HepG2 (cell line): ENCODE measurements around the gene NPSR1. TPM values are rescaled to one million over a fixed set of nuclear protein-coding genes. Genes with fewer than 3 reads are reported as not detected.

ENCODE experiments used
- ATAC-seq: fragments of 200-7000 bp; cut with Tn5 transposase; 3 replicates; pipeline ENCODE4 v1.9.1; 2020; ENCODE audit warnings: mild to moderate bottlenecking, moderate library complexity
- BruUV-seq: library from RNA; stranded (reverse); fragments of 400-500 nt; replicated peaks from 2 replicates; lab custom pipeline; 2021; lab: Mats Ljungman, UMichigan
- CTCF ChIA-PET: fragments of 300-600 bp; formaldehyde crosslinking; extraction: SDS; loops from one replicate; lab custom pipeline; 2021; ENCODE audit warnings: low total read pairs, inconsistent platforms, low intra/inter-chr PET ratio; lab: Yijun Ruan, JAX
- POLR2A ChIA-PET: fragments of 350-600 bp; sonication (Branson Sonifier 250); formaldehyde crosslinking; loops from one replicate; lab custom pipeline; 2020; ENCODE audit warnings: antibody characterized with exemption, inconsistent platforms; lab: Yijun Ruan, JAX
- DNase-seq: peaks from one replicate; pipeline ENCODE4 v3.0.0-alpha.2; 2015; ENCODE audit warnings: low spot score
- FAIRE-seq: peaks from 3 replicates; lab custom pipeline; 2011; peaks lifted over from hg19 to GRCh38; lab: Jason Lieb, UNC
- H2AFZ ChIP-seq: one replicate; pipeline ENCODE4 v1.6.1; 2011; ENCODE audit warnings: low read length, inconsistent platforms
- H3K27ac ChIP-seq: fragments of 300-600 bp; 3 replicates; pipeline ENCODE4 v1.8.0; 2011; ENCODE audit warnings: mixed run types, mild to moderate bottlenecking, mixed read lengths, low read length, inconsistent platforms; ENCODE audit not compliant: insufficient read depth; ENCODE audit errors: extremely low read length
- H3K27me3 ChIP-seq, 2 experiments: fragments of 200-600 bp in 1 of 2; 2 replicates in 1 of 2; 3 replicates in 1 of 2; pipeline versions ENCODE4 v1.6.0 to v1.8.0; 2011; ENCODE audit warnings: low read length in 2 of 2, mild to moderate bottlenecking in 2 of 2, moderate library complexity in 2 of 2, inconsistent platforms in 1 of 2; ENCODE audit not compliant: insufficient read depth in 2 of 2, control insufficient read depth in 1 of 2
- H3K36me3 ChIP-seq, 2 experiments: fragments of 200-600 bp in 1 of 2; replicated peaks in 1 of 2; 2 replicates in 1 of 2; 3 replicates in 1 of 2; pipeline versions ENCODE4 v1.5.1 to v1.8.0; 2011; ENCODE audit warnings: low read length in 2 of 2, inconsistent platforms in 1 of 2; ENCODE audit not compliant: insufficient read depth in 2 of 2, control insufficient read depth in 1 of 2
- H3K4me1 ChIP-seq: 2 replicates; pipeline ENCODE4 v1.5.1; 2012; ENCODE audit warnings: low read length, inconsistent platforms; ENCODE audit not compliant: insufficient read depth
- H3K4me2 ChIP-seq: 2 replicates; pipeline ENCODE4 v1.6.0; 2011; ENCODE audit warnings: low read depth, low read length, inconsistent platforms
- H3K4me3 ChIP-seq, 3 experiments: fragments of 200-600 bp in 1 of 3; sonication (generic), shearing (Covaris generic) in 1 of 3; replicated peaks in 1 of 3; 2 replicates each; pipeline ENCODE4 v1.5.1; 2011 to 2016; ENCODE audit warnings: low read length in 3 of 3, inconsistent platforms in 2 of 3, low read depth in 2 of 3, mild to moderate bottlenecking in 2 of 3, control low read depth in 1 of 3, mixed read lengths in 1 of 3; ENCODE audit not compliant: insufficient read depth in 1 of 3
- H3K79me2 ChIP-seq: one replicate; pipeline ENCODE4 v1.6.1; 2011; ENCODE audit warnings: low read length, inconsistent platforms; ENCODE audit not compliant: insufficient read depth
- H3K9ac ChIP-seq: 2 replicates; pipeline ENCODE4 v1.6.0; 2011; ENCODE audit warnings: mild to moderate bottlenecking, low read depth, low read length, inconsistent platforms; ENCODE audit not compliant: insufficient read depth
- H3K9me3 ChIP-seq: 2 replicates; pipeline ENCODE4 v1.5.1; 2012; ENCODE audit warnings: mild to moderate bottlenecking, low read length
- H4K20me1 ChIP-seq: 2 replicates; pipeline ENCODE4 v1.6.0; 2011; ENCODE audit warnings: inconsistent platforms, mild to moderate bottlenecking, low read length, moderate library complexity; ENCODE audit not compliant: insufficient read depth
- ATRX ChIP-seq: sonication (generic); formaldehyde crosslinking; IDR thresholded peaks from 2 replicates; pipeline ENCODE4 v1.4.0; 2020; ENCODE audit warnings: missing genetic modification reagents, borderline replicate concordance
- CEBPZ ChIP-seq: IDR thresholded peaks from 2 replicates; pipeline ENCODE4 v1.6.1; 2012; ENCODE audit warnings: low read length, improper control_type of control experiment
- CREM ChIP-seq, 2 experiments: sonication (generic) in 1 of 2; formaldehyde crosslinking in 1 of 2; IDR thresholded peaks; 2 replicates each; pipeline versions ENCODE4 v1.4.0 to v1.6.1; 2016 to 2020; ENCODE audit warnings: antibody characterized with exemption in 1 of 2, mild to moderate bottlenecking in 1 of 2, missing genetic modification reagents in 1 of 2
- FOXM1 ChIP-seq: sonication (generic); formaldehyde crosslinking; IDR thresholded peaks from 2 replicates; pipeline ENCODE4 v1.5.0; 2020; ENCODE audit warnings: missing genetic modification reagents
- HMGA1 ChIP-seq: sonication (generic); formaldehyde crosslinking; conservative IDR thresholded peaks from 2 replicates; pipeline ENCODE4 v1.4.0; 2020; ENCODE audit warnings: missing genetic modification reagents
- REST ChIP-seq, 2 experiments: IDR thresholded peaks; 2 replicates each; pipeline ENCODE4 v1.6.1; 2011 to 2012; ENCODE audit warnings: low read length in 2 of 2, borderline replicate concordance in 1 of 2, low read depth in 1 of 2, mild to moderate bottlenecking in 1 of 2, moderate library complexity in 1 of 2
- UBTF ChIP-seq: sonication (generic); formaldehyde crosslinking; IDR thresholded peaks from 2 replicates; pipeline ENCODE4 v1.4.0; 2020; ENCODE audit warnings: mild to moderate bottlenecking, missing genetic modification reagents
- ZBTB3 ChIP-seq: sonication (generic); formaldehyde crosslinking; IDR thresholded peaks from 2 replicates; pipeline ENCODE4 v1.4.0; 2020; ENCODE audit warnings: low read depth, mild to moderate bottlenecking, moderate library complexity, missing genetic modification reagents, borderline replicate concordance
- ZMYM4 ChIP-seq: sonication (generic); formaldehyde crosslinking; IDR thresholded peaks from 2 replicates; pipeline ENCODE4 v1.8.1; 2023; ENCODE audit warnings: mild to moderate bottlenecking, missing genetic modification reagents
- ZNF460 ChIP-seq: sonication (generic); formaldehyde crosslinking; IDR thresholded peaks from 2 replicates; pipeline ENCODE4 v1.5.1; 2020; ENCODE audit warnings: missing genetic modification reagents, mild to moderate bottlenecking, borderline replicate concordance
- ZNF543 ChIP-seq: sonication (generic); formaldehyde crosslinking; IDR thresholded peaks from 2 replicates; pipeline ENCODE4 v1.4.0; 2020; ENCODE audit warnings: mild to moderate bottlenecking, missing genetic modification reagents
- ZUFSP ChIP-seq: sonication (generic); formaldehyde crosslinking; IDR thresholded peaks from 2 replicates; pipeline ENCODE4 v1.9.0; 2021; ENCODE audit warnings: missing genetic modification reagents, mild to moderate bottlenecking, borderline replicate concordance
- WGBS: methylation state at CpG from one replicate; pipeline ENCODE4 v1.1.6; 2017; ENCODE audit warnings: low lambda C conversion rate; 5-methylcytosine and 5-hydroxymethylcytosine counted together
- in situ Hi-C: cut with HindIII; loops from 2 replicates; pipeline ENCODE4 v1.10.0; 2017; ENCODE audit warnings: low pct_unique_long_range_greater_than_20kb; ENCODE audit not compliant: extremely low pct_ligation_motif_present
- intact Hi-C: fragments of 100-400 bp; cut with micrococcal nuclease; formaldehyde crosslinking; loops from one replicate; pipeline ENCODE4 v1.10.0; 2022; ENCODE audit not compliant: unreplicated experiment
- polyA plus RNA-seq, 8 experiments: library from polyadenylated mRNA; depleted of rRNA in 3 of 8; stranded (reverse) in 7 of 8; unstranded in 1 of 8; fragments of >200 nt; fragmentation: Illumina TruSeq in 4 of 8; extraction: Trizol in 4 of 8; gene quantifications; 2 replicates each; pipeline versions ENCODE4 v1.2.1 to v1.2.3, GENCODE V29; 2011 to 2016; ENCODE audit warnings: low read depth in 4 of 8, missing spikeins in 1 of 8, mixed read lengths in 1 of 8; ENCODE audit not compliant: insufficient read depth in 1 of 8
- total RNA-seq, 5 experiments: library from RNA; depleted of rRNA; stranded (reverse); fragments of >200 nt; fragmentation: Illumina TruSeq; extraction: Trizol; gene quantifications; 2 replicates each; pipeline ENCODE4 v1.2.3, GENCODE V29; 2016; ENCODE audit warnings: low read depth in 1 of 5

The NPSR1 gene
- total and polyA plus RNA-seq, 2 of the 13 experiments (the other 11 are each of a cell fraction or from before 2014, with no cell fraction given): not detected

GRCh38 chr7:34659472-34660075 is 1.6 kb downstream of the NPSR1 start:
- Histone ChIP-seq H4K20me1 (no peaks in the 10 kb centered on the region), H3K4me2 (no peak overlapping the region), H3K9ac (no peak overlapping the region), H3K27me3 (no peaks in the 10 kb centered on the region), H3K36me3 (peaks cover 1 to 4% of the 10 kb centered on the region in 2 experiments; a peak in 2 of 5 replicates), H3K27ac (no peak overlapping the region), H3K4me3 (no peak overlapping the region), H3K79me2 (no peaks in the 10 kb centered on the region), H3K9me3 (no peaks in the 10 kb centered on the region), H3K4me1 (peaks cover 20% of the 10 kb centered on the region), H2AFZ (no peak overlapping the region)
- no peak for ATAC-seq
- WGBS: 81% methylated on average over 3 of the region's 3 CpGs
- intact Hi-C loops (no loop called here), in situ Hi-C loops (no loop called here)
- DNase-seq: no peak
- no peak for FAIRE-seq
- BruUV-seq: no TSS peak
- POLR2A ChIA-PET: no interaction called here
- CTCF ChIA-PET: no interaction called here
- TF ChIP-seq HMGA1 (CRISPR knock-in tag) (no peak), ZMYM4 (no peak), UBTF (no peak), ZBTB3 (CRISPR knock-in tag) (no peak), CREM (IDR thresholded peaks at IDR 0.05) (no peak), CREM (CRISPR knock-in tag; IDR thresholded peaks at IDR 0.05) (no peak), REST (IDR thresholded peaks at IDR 0.05; ENCODE audit: borderline replicate concordance in 1 of 2, low read depth in 1 of 2, low read length in 2 of 2) (no peak), ZNF543 (no peak), ATRX (CRISPR knock-in tag) (no peak), CEBPZ (no peak), ZNF460 (no peak), FOXM1 (no peak), ZUFSP (CRISPR knock-in tag) (no peak)
